Thymus (tissue), 14 donors: Measurements from ENCODE around the gene VPREB3. TPM values are rescaled to one million over a fixed set of nuclear protein-coding genes. Genes with fewer than 3 reads are reported as not detected.

Experiments used
- DNase-seq, 9 donors: peaks; one replicate each; pipeline ENCODE4 v3.0.0-alpha.2; 2013; ENCODE audit warnings: low spot score in 9 of 9, low read depth in 6 of 9, missing footprints in 1 of 9
- H3K27ac ChIP-seq, 2 donors: one replicate each; pipeline ENCODE4 v1.5.1; 2013; ENCODE audit warnings: control low read depth in 1 of 2, low read depth in 1 of 2, low read length in 1 of 2, mild to moderate bottlenecking in 1 of 2, moderate library complexity in 1 of 2
- H3K27me3 ChIP-seq, 2 donors: one replicate each; pipeline ENCODE4 v1.5.1; 2013; ENCODE audit warnings: low read length in 1 of 2; ENCODE audit not compliant: control insufficient read depth in 2 of 2, insufficient read depth in 1 of 2
- H3K36me3 ChIP-seq, 2 donors: one replicate each; pipeline ENCODE4 v1.5.1; 2013; ENCODE audit warnings: low read length in 1 of 2, mild to moderate bottlenecking in 1 of 2, moderate library complexity in 1 of 2; ENCODE audit not compliant: control insufficient read depth in 2 of 2, insufficient read depth in 2 of 2
- H3K4me1 ChIP-seq, 2 donors: one replicate each; pipeline ENCODE4 v1.5.1; 2013; ENCODE audit warnings: low read length in 2 of 2; ENCODE audit not compliant: control insufficient read depth in 2 of 2, insufficient read depth in 2 of 2
- H3K4me3 ChIP-seq, 2 donors: one replicate each; pipeline ENCODE4 v1.5.1; 2013; ENCODE audit warnings: low read length in 2 of 2, control low read depth in 1 of 2, mild to moderate bottlenecking in 1 of 2
- H3K9me3 ChIP-seq, 2 donors: one replicate each; pipeline ENCODE4 v1.5.1; 2013; ENCODE audit warnings: low read length in 1 of 2, mild to moderate bottlenecking in 1 of 2; ENCODE audit not compliant: control insufficient read depth in 2 of 2, insufficient read depth in 1 of 2
- WGBS: extraction: QIAGEN DNeasy Blood & Tissue Kit; methylation state at CpG from one replicate; pipeline ENCODE4 v1.1.7; 2013; 5-methylcytosine and 5-hydroxymethylcytosine counted together
- long read RNA-seq, 10 donors: transcript quantifications; one replicate each; lab custom pipeline, GENCODE V29; 2026
- polyA plus RNA-seq: library from polyadenylated mRNA; stranded (reverse); fragments of 200-250 nt; gene quantifications from one replicate; pipeline ENCODE4 v1.2.3, GENCODE V29; 2013
- total RNA-seq: library from RNA; stranded (reverse); fragments of 120-200 nt; gene quantifications from one replicate; pipeline ENCODE4 v1.2.4, GENCODE V29; 2013
- donor health status: healthy.

Gene VPREB3, protein sequence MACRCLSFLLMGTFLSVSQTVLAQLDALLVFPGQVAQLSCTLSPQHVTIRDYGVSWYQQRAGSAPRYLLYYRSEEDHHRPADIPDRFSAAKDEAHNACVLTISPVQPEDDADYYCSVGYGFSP
- total RNA-seq (1.3 TPM), polyA plus RNA-seq (11.4 TPM)
- long read RNA-seq, donor 1, result 0 reads
- long read RNA-seq, donor 2, result 0 reads
- long read RNA-seq, donor 3, result 0 reads
- long read RNA-seq, donor 4, partial matches to known transcripts, result 0 of 1 reads
- long read RNA-seq, donor 4, other reads (novel, unspliced or antisense), result 0 of 1 reads
- long read RNA-seq, donor 5, partial matches to known transcripts, result 0 of 1 reads
- long read RNA-seq, donor 5, other reads (novel, unspliced or antisense), result 0 of 1 reads
- long read RNA-seq, donor 6, partial matches to known transcripts, result 0 of 1 reads
- long read RNA-seq, donor 6, other reads (novel, unspliced or antisense), result 0 of 1 reads
- long read RNA-seq, donor 7, partial matches to known transcripts, result 0 of 1 reads
- long read RNA-seq, donor 7, other reads (novel, unspliced or antisense), result 0 of 1 reads
- long read RNA-seq, donor 8, partial matches to known transcripts, result 0 of 1 reads
- long read RNA-seq, donor 8, other reads (novel, unspliced or antisense), result 0 of 1 reads
- long read RNA-seq, donor 9, result 0 reads
- long read RNA-seq, donor 10, partial matches to known transcripts, result 0 of 2 reads
- long read RNA-seq, donor 10, other reads (novel, unspliced or antisense), result 0 of 2 reads

GRCh38 chr22:23754220-23754919 lies at the start of gene VPREB3:
Gene VPREB3, minus strand, starts transcription at chr22:23754425. Its CDS starts 62 bp downstream, at chr22:23754363.
- no peaks in the 10 kb centered on the region for H3K9me3 ChIP-seq
- WGBS, result 88% methylated on average over 14 of the region's 14 CpGs
- peak within 1 kb of the TSS in 1 of 2 donors; percentile 40 for H3K27ac ChIP-seq
- H3K4me3 ChIP-seq, result no peak within 1 kb of the TSS
- no peak for DNase-seq
- no peaks in the 10 kb centered on the region for H3K36me3 ChIP-seq
- no peaks in the 10 kb centered on the region for H3K27me3 ChIP-seq
- peaks cover 9 to 25% of the 10 kb centered on the region in 2 donors for H3K4me1 ChIP-seq

- H3K27ac ChIP-seq, result no peak overlapping the region
- peaks cover 79 to 81% of the 10 kb centered on the region in 2 donors for H3K36me3 ChIP-seq
- H3K27me3 ChIP-seq, result no peaks in the 10 kb centered on the region
- WGBS, result 88% methylated on average over 21 of the region's 21 CpGs
- no peaks in the 10 kb centered on the region for H3K4me1 ChIP-seq
- DNase-seq, result no peak
- H3K9me3 ChIP-seq, result no peaks in the 10 kb centered on the region
- H3K4me3 ChIP-seq, result no peak overlapping the region
Measured at GRCh38 chr22:23803001-23803819, 49.0 kb upstream of the VPREB3 start.

DNA sequence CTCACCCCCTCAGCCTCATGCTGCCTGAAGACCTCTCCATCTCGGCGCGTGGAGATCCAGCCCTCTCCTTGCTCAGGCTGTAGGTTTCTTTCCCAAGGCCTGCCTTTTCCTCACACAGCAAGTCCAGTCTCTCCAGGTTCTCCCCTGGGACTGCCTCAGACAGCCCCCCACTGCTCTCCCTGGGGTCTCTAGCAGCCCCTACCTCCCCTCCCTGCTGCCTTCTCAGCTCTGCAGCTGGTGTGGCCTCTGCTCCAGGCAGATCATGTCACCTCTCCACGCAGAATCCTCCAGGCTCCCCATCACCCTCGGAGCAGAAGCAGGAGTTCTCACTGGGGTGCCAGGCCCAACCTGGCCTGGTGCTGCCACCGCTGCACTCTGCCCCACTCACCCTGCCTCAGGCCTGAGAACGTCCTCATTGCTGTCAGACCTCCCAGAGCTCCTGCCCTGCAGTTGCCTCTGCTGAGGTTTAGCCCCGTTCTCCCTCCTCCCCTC lies 47.7 kb upstream of the VPREB3 start:
- DNase-seq, result no peak
- Histone ChIP-seq H3K4me3 (no peak overlapping the region), H3K4me1 (no peaks in the 10 kb centered on the region), H3K36me3 (peaks cover 82 to 85% of the 10 kb centered on the region in 2 donors), H3K27me3 (no peaks in the 10 kb centered on the region), H3K27ac (no peak overlapping the region), H3K9me3 (no peaks in the 10 kb centered on the region)
- WGBS, result 97% methylated on average over 8 of the region's 8 CpGs

DNA sequence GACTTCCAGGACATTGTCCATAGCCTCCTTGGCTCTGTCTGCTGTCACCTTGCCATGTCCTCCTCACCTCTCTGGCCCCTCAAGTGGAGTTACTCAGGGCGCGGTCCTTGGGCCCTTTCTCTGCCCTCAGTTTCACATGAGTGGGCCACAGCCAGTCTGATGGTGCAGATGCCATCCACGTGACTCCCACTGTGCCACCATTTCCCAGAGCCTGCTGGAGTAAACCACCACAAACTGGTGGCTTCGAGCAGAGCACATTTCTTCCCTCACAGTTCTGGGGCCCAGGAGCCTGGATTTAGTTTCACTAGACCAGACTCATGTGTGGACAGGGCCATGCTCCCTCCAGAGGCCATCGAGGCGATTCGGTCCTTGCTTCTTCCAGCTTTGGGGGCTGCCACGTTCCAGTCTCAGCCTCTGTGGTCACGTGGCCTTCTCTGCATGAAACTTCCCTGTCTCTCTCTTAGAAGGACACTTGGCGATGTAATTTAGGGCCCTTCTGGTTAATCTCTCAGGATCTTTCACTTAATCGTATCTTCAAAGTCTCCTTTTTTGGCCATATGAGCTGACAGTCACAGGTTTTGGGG lies 47.1 kb upstream of the VPREB3 start:
- H3K27me3 ChIP-seq, result no peaks in the 10 kb centered on the region
- no peaks in the 10 kb centered on the region for H3K9me3 ChIP-seq
- no peaks in the 10 kb centered on the region for H3K4me1 ChIP-seq
- WGBS, result 97% methylated on average over 11 of the region's 11 CpGs
- no peak overlapping the region for H3K4me3 ChIP-seq
- no peak overlapping the region for H3K27ac ChIP-seq
- no peak for DNase-seq
- H3K36me3 ChIP-seq, result peaks cover 82 to 84% of the 10 kb centered on the region in 2 donors

- H3K4me1 ChIP-seq, result no peaks in the 10 kb centered on the region
- WGBS, result 97% methylated on average over 18 of the region's 18 CpGs
- H3K36me3 ChIP-seq, result peaks cover 81 to 84% of the 10 kb centered on the region in 2 donors
- H3K27me3 ChIP-seq, result no peaks in the 10 kb centered on the region
- no peaks in the 10 kb centered on the region for H3K9me3 ChIP-seq
- no peak overlapping the region for H3K4me3 ChIP-seq
- H3K27ac ChIP-seq, result no peak overlapping the region
- no peak for DNase-seq
Measured at GRCh38 chr22:23800297-23801237, 46.3 kb upstream of the VPREB3 start.

GRCh38 chr22:23796461-23796860 lies 42.2 kb upstream of the VPREB3 start:
- DNase-seq, result no peak
- Histone ChIP-seq H3K27ac (no peak overlapping the region), H3K9me3 (no peaks in the 10 kb centered on the region), H3K36me3 (peaks cover 79 to 88% of the 10 kb centered on the region in 2 donors), H3K4me1 (peaks cover 3 to 14% of the 10 kb centered on the region in 2 donors), H3K27me3 (no peaks in the 10 kb centered on the region), H3K4me3 (no peak overlapping the region)
- 96% methylated on average over 5 of the region's 5 CpGs for WGBS

DNA sequence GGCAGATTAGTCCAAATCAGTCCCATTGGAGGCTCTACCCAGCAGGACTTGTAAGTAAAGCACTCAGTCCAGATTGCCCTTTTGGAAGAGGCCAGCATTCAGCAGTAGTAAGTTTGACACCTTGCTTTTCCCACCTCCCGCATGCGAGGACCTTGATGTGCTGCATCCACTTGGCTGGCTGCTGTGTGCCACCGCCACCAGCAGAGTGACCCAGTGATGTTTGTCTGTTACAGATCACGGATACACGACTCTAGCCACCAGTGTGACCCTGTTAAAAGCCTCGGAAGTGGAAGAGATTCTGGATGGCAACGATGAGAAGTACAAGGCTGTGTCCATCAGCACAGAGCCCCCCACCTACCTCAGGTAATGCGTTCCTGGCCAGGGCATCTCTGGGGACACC lies 39.1 kb upstream of the VPREB3 start:
- Histone ChIP-seq H3K36me3 (peaks cover 68 to 71% of the 10 kb centered on the region in 2 donors), H3K27ac (no peak overlapping the region), H3K27me3 (no peaks in the 10 kb centered on the region), H3K4me1 (peaks cover 16 to 24% of the 10 kb centered on the region in 2 donors), H3K4me3 (no peak overlapping the region), H3K9me3 (no peaks in the 10 kb centered on the region)
- WGBS, result 97% methylated on average over 8 of the region's 8 CpGs
- DNase-seq, result no peak
